Neural cell (in vitro differentiated cells): Measurements from ENCODE around the gene WASF1. TPM values are rescaled to one million over a fixed set of nuclear protein-coding genes. Genes with fewer than 3 reads are reported as not detected.

Experiments used
- H2AFZ ChIP-seq: fragments of 200-600, 300-800 bp; sonication (generic), shearing (Covaris generic); 2 replicates; pipeline ENCODE4 v1.6.0; 2014; ENCODE audit warnings: low read depth, mild to moderate bottlenecking, antibody characterized with exemption, low read length, moderate library complexity
- H3F3A ChIP-seq: fragments of 200-600 bp; shearing (Covaris generic); 2 replicates; pipeline ENCODE4 v1.6.1; 2016; ENCODE audit warnings: mild to moderate bottlenecking, moderate library complexity, mixed read lengths, antibody characterized with exemption, low read length; ENCODE audit not compliant: insufficient read depth, poor library complexity, severe bottlenecking
- H3K27ac ChIP-seq: fragments of 200-600, 300-800 bp; sonication (generic), shearing (Covaris generic); 2 replicates; pipeline ENCODE4 v1.5.1; 2014; ENCODE audit warnings: mild to moderate bottlenecking, low read length, moderate library complexity
- H3K27me3 ChIP-seq: fragments of 300-800, 200-600 bp; sonication (generic), shearing (Covaris generic); 2 replicates; pipeline ENCODE4 v1.6.0; 2014; ENCODE audit warnings: mild to moderate bottlenecking, low read depth, low read length, moderate library complexity; ENCODE audit not compliant: insufficient read depth
- H3K36me3 ChIP-seq: fragments of 300-800, 200-600 bp; sonication (generic), shearing (Covaris generic); 2 replicates; pipeline ENCODE4 v1.5.1; 2014; ENCODE audit warnings: mild to moderate bottlenecking, antibody characterized with exemption, low read length, moderate library complexity; ENCODE audit not compliant: insufficient read depth
- H3K4me2 ChIP-seq: fragments of 300-800, 200-600 bp; sonication (generic), shearing (Covaris generic); 2 replicates; pipeline ENCODE4 v1.6.0; 2014; ENCODE audit warnings: mild to moderate bottlenecking, low read length
- H3K4me3 ChIP-seq: fragments of 300-800, 200-600 bp; sonication (generic), shearing (Covaris generic); 2 replicates; pipeline ENCODE4 v1.5.1; 2014; ENCODE audit warnings: mild to moderate bottlenecking, low read length, moderate library complexity
- H3K79me2 ChIP-seq: fragments of 200-600 bp; shearing (Covaris generic); replicated peaks from 2 replicates; pipeline ENCODE4 v1.6.0; 2014; ENCODE audit warnings: mild to moderate bottlenecking, low read length, moderate library complexity; ENCODE audit not compliant: insufficient read depth
- H3K9ac ChIP-seq: fragments of 300-800, 200-600 bp; sonication (generic), shearing (Covaris generic); 2 replicates; pipeline ENCODE4 v1.6.1; 2016; ENCODE audit warnings: mild to moderate bottlenecking, low read length, mixed read lengths
- H3K9me2 ChIP-seq: fragments of 200-600 bp; shearing (Covaris generic); 2 replicates; pipeline ENCODE4 v1.6.1; 2016; ENCODE audit warnings: mild to moderate bottlenecking, low read length, mixed read lengths; ENCODE audit not compliant: insufficient read depth
- H3K9me3 ChIP-seq: fragments of 200-600, 300-800 bp; sonication (generic), shearing (Covaris generic); 2 replicates; pipeline ENCODE4 v1.6.1; 2016; ENCODE audit warnings: mild to moderate bottlenecking, mixed run types, low read length, moderate library complexity, mixed read lengths
- H4K20me1 ChIP-seq: fragments of 200-600 bp; shearing (Covaris generic); 2 replicates; pipeline ENCODE4 v1.6.1; 2016; ENCODE audit warnings: mild to moderate bottlenecking, mixed run types; ENCODE audit not compliant: insufficient read depth
- CTCF ChIP-seq: fragments of 450-650 bp; IDR thresholded peaks from 2 replicates; pipeline ENCODE4 v1.5.1; 2014; ENCODE audit warnings: antibody characterized with exemption, mild to moderate bottlenecking, moderate library complexity; ENCODE audit not compliant: poor library complexity, severe bottlenecking
- EP300 ChIP-seq: fragments of 450-650 bp; conservative IDR thresholded peaks from 2 replicates; pipeline ENCODE4 v1.6.1; 2014; ENCODE audit warnings: antibody characterized with exemption, mild to moderate bottlenecking, moderate library complexity; ENCODE audit not compliant: poor library complexity, severe bottlenecking
- EZH2 ChIP-seq: fragments of 200-600, 300-800 bp; shearing (Covaris generic), sonication (generic); IDR thresholded peaks from 2 replicates; pipeline ENCODE4 v1.6.1; 2014; ENCODE audit warnings: antibody characterized with exemption, low read length, borderline replicate concordance, mild to moderate bottlenecking; ENCODE audit not compliant: insufficient read depth, poor library complexity, severe bottlenecking
- MXI1 ChIP-seq: fragments of 450-650 bp; conservative IDR thresholded peaks from 2 replicates; pipeline ENCODE4 v1.6.1; 2014; ENCODE audit warnings: antibody characterized with exemption, mild to moderate bottlenecking; ENCODE audit not compliant: poor library complexity, severe bottlenecking
- POLR2AphosphoS5 ChIP-seq: IDR thresholded peaks from 2 replicates; pipeline ENCODE4 v1.6.1; 2012
- RAD21 ChIP-seq: fragments of 450-650 bp; conservative IDR thresholded peaks from 2 replicates; pipeline ENCODE4 v1.6.1; 2014; ENCODE audit warnings: antibody characterized with exemption, mild to moderate bottlenecking, moderate library complexity
- SMC3 ChIP-seq: fragments of 450-650 bp; conservative IDR thresholded peaks from 2 replicates; pipeline ENCODE4 v1.6.1; 2014; ENCODE audit warnings: antibody characterized with exemption, mild to moderate bottlenecking, moderate library complexity; ENCODE audit not compliant: poor library complexity
- TAF1 ChIP-seq: IDR thresholded peaks from 2 replicates; pipeline ENCODE4 v1.6.1; 2012; ENCODE audit warnings: low read depth
- polyA plus RNA-seq: library from polyadenylated mRNA; depleted of rRNA; stranded (reverse); fragments of >200 nt; gene quantifications from 2 replicates; pipeline ENCODE4 v1.2.3, GENCODE V29; 2014
- TF ChIP-seq, protein P1 (sequence below): IDR thresholded peaks from 2 replicates; pipeline ENCODE4 v1.6.1; 2012; ENCODE audit warnings: borderline replicate concordance

Gene WASF1
- polyA plus RNA-seq, 1 donor from 2014 or later = 89.7 TPM

DNA sequence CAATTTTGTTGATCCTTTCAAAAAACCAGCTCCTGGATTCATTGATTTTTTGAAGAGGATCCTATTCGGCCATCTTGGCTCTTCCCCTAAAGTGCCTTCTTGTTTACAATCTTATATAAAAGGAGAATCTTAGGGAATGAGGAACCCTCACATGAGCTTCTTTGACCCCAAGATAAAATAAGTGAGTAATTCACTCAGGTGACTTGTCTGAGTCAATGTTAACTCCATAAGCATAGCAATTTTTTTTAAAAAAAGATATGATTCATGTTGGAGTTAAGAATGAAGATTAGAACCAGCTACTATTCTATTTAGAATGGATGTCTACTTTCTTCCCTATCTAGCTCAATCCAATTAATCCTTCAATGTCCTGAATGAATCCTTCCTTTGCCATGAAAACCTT lies 21.0 kb downstream of the WASF1 start:
- no peaks in the 10 kb centered on the region for H4K20me1 ChIP-seq
- peaks cover 62% of the 10 kb centered on the region for H3K79me2 ChIP-seq
- no peak overlapping the region for H3K4me2 ChIP-seq
- H3K27ac ChIP-seq = no peak overlapping the region
- no peaks in the 10 kb centered on the region for H3K9me2 ChIP-seq
- H3K9ac ChIP-seq = no peak overlapping the region
- H3K9me3 ChIP-seq = no peaks in the 10 kb centered on the region
- no peak overlapping the region for H3K4me3 ChIP-seq
- TF ChIP-seq SMC3 (no peak), POLR2AphosphoS5 (no peak), EP300 (no peak)
- TF ChIP-seq, protein P1, sequence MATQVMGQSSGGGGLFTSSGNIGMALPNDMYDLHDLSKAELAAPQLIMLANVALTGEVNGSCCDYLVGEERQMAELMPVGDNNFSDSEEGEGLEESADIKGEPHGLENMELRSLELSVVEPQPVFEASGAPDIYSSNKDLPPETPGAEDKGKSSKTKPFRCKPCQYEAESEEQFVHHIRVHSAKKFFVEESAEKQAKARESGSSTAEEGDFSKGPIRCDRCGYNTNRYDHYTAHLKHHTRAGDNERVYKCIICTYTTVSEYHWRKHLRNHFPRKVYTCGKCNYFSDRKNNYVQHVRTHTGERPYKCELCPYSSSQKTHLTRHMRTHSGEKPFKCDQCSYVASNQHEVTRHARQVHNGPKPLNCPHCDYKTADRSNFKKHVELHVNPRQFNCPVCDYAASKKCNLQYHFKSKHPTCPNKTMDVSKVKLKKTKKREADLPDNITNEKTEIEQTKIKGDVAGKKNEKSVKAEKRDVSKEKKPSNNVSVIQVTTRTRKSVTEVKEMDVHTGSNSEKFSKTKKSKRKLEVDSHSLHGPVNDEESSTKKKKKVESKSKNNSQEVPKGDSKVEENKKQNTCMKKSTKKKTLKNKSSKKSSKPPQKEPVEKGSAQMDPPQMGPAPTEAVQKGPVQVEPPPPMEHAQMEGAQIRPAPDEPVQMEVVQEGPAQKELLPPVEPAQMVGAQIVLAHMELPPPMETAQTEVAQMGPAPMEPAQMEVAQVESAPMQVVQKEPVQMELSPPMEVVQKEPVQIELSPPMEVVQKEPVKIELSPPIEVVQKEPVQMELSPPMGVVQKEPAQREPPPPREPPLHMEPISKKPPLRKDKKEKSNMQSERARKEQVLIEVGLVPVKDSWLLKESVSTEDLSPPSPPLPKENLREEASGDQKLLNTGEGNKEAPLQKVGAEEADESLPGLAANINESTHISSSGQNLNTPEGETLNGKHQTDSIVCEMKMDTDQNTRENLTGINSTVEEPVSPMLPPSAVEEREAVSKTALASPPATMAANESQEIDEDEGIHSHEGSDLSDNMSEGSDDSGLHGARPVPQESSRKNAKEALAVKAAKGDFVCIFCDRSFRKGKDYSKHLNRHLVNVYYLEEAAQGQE = no peak
- no peaks in the 10 kb centered on the region for H3F3A ChIP-seq
- no peaks in the 10 kb centered on the region for H3K36me3 ChIP-seq
- no peak overlapping the region for H2AFZ ChIP-seq
- H3K27me3 ChIP-seq = no peaks in the 10 kb centered on the region

DNA sequence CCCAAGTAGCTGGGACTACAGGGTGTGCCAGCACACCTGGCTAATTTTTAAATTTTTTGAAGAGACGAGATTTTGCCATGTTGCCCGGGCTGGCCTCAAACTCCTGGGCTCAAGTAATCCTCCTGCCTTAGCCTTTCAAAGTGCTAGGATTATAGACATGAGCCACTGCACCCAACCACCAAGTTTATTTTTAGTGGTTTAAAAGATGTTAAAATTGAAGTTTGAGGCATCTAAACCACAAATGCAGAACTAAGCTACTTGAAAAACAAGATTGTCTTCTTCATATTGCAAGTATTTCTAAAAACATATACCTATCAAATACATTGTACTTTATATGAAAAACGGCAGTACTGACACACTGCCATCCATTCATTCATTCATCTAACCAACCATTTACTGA lies 31.6 kb downstream of the WASF1 start:
- no peak overlapping the region for H3K4me3 ChIP-seq
- no peaks in the 10 kb centered on the region for H4K20me1 ChIP-seq
- H3K4me2 ChIP-seq = no peak overlapping the region
- H3K9me2 ChIP-seq = no peaks in the 10 kb centered on the region
- TF ChIP-seq TAF1 = no peak
- TF ChIP-seq, protein P1 = no peak
- TF ChIP-seq SMC3 = no peak
- no peak for TF ChIP-seq MXI1
- no peak for TF ChIP-seq RAD21
- TF ChIP-seq EZH2 = no peak
- no peak for TF ChIP-seq POLR2AphosphoS5
- TF ChIP-seq EP300 = no peak
- no peak for TF ChIP-seq CTCF
- H3F3A ChIP-seq = no peaks in the 10 kb centered on the region
- H3K27ac ChIP-seq = no peak overlapping the region
- H3K27me3 ChIP-seq = no peaks in the 10 kb centered on the region
- peaks cover 53% of the 10 kb centered on the region for H3K79me2 ChIP-seq
- H3K36me3 ChIP-seq = no peaks in the 10 kb centered on the region
- no peak overlapping the region for H3K9ac ChIP-seq
- H3K9me3 ChIP-seq = no peaks in the 10 kb centered on the region
- no peak overlapping the region for H2AFZ ChIP-seq
